GM18867 (cell line): Measurements from ENCODE around the gene NT5C2.
"Not testable (repeated sequence)": the region's sequence is repeated elsewhere in the genome, so short reads cannot be mapped to it uniquely, and the experiment has no call there.

ENCODE experiments used
- ATAC-seq: cut with Tn5 transposase; IDR thresholded peaks from one replicate; pipeline ENCODE4 v1.9.1; 2021; ENCODE audit warnings: mild to moderate bottlenecking, moderate library complexity; ENCODE audit not compliant: unreplicated experiment

The NT5C2 gene

GRCh38 chr10:103203466-103203865 is 10.4 kb upstream of the NT5C2 start:
- no peak for ATAC-seq

GRCh38 chr10:103202319-103202718 is 9.2 kb upstream of the NT5C2 start:
- no peak for ATAC-seq

- ATAC-seq: no peak
Observed at GRCh38 chr10:103199488-103199887, 6.4 kb upstream of the NT5C2 start.

DNA sequence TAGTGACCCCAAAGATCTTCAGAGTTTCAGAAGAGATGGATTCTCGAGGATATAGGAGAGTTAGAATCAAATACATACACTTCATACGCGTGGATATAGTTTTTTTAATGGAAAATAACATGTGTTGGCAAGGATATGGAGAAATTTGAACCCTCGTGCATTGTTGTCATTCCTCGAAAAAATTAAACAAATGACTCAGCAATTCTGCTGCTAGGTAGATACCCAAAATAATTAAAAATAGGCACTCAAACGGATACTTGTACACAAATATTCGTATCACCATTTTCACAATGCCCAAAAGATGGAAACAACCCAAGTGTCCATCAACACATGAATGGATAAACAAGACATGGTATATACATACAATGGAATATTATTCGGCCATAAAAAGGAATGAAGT is 5.6 kb upstream of the NT5C2 start:
- ATAC-seq: no peak

GRCh38 chr10:103197903-103198302 is 4.8 kb upstream of the NT5C2 start:
- no peak for ATAC-seq

GRCh38 chr10:103197174-103197573 is 4.1 kb upstream of the NT5C2 start:
- ATAC-seq: no peak

- no peak for ATAC-seq
Observed at GRCh38 chr10:103196516-103196915, 3.4 kb upstream of the NT5C2 start.

DNA sequence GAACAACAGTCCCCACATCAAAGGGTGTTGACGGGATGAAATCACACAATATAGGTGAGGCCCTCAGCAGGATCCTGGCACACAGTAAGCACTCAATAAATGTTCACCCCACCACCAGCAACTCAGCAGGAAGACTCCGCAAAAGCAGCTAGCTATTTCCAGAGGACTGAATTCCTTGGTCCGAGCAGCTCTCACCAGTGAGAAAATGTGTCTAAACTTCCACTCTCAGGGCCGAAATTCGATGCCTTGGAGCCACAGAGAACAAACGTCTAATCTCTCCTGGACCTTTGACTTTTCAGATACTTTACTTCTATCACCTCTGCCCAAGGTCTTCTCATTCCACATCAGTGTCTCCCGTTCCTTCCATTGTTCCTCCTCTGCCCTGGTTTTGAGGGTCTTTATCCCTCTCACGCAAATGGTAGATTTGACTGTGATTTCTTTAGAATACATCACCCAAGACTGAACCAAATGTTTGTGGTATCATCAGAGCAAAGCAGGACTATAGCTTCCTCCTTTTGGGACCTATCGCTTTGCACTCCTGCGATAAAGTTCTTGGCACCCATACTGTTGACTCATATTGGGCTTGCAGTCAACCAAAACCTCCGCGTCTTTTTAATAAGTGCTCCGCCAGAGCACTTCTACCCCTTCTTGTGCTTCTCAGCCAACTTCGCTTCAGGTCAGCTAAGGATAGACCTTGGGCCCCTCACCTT is 903 bp upstream of the NT5C2 start:
- no peak for ATAC-seq

- ATAC-seq: peak; percentile 57
Observed at GRCh38 chr10:103192451-103193106, 493 bp downstream of the NT5C2 start.

DNA sequence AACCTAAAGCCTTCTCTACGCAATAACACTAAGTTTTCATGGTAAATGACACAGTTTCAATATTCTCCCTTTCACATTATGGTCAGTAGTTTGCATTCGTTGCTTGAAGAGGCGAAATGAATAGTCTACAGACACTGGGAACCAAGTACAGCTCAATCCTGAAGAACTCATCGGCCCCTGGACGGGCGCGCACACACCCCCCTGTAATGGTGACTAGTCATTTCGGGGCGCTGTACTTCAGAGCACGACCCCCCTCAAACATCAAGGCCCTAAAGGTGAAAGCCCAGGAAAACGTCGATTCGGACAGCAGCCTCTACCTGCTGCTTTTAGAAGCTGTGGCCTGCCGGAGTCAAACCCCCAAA is 1.0 kb downstream of the NT5C2 start:
- peak; percentile 11 for ATAC-seq

- ATAC-seq: not testable (repeated sequence)
Observed at GRCh38 chr10:103191198-103191597, 1.9 kb downstream of the NT5C2 start.

DNA sequence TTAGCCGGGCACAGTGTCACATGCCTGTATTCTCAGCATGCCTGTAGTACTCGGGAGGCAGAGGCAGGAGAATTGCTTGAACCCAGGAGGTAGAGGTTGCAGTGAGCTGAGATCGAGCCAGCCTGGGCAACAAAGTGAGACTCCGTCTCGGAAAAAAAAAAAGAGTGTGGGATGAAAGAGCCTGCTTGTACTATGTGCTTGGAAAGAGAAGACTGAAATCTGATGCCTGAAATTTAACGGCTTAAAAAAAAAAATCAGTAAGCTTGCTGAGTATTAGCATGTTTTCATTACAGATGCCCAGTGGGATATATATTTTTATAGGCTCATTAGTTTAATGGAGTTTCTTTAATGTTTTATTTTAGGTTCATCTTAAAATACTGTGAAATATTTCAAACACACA is 4.2 kb downstream of the NT5C2 start:
- no peak for ATAC-seq

DNA sequence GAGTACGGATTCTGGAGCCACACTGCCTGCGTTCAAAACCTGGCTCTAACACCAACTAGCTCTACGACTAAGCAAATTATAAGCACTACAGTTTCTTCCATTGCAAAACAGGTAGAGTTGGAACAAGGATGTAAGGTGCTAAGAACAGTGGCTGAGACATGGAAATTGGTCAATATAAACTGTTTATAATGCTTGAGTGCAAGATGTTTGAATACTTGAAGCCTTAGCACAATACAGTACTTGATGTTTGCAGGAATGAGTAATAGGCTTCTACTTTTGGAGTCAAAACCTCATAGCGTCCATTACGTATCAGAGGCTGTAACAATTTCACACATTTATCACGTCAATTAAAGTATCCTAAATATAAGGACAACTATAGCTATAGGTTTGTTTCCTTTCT is 6.9 kb downstream of the NT5C2 start:
- ATAC-seq: no peak

DNA sequence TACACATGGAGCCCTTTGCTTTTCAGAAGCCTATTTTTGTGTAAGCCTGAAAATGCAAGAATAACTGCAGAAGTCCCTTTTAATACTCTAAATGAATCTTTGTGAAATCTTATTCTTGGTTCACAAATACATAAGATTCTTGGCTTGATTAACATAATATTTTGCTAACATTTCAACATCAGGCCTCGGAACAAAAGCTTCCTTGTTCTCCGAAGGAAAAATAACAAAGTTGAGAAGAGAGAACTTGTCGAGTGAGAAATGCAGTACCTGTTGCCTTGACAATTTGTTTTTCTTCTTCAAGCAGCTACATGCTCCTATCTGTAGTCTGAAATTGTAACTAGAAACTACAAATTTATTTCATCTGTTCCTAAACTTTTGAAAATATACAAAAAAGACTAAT is 8.5 kb downstream of the NT5C2 start:
- ATAC-seq: no peak

DNA sequence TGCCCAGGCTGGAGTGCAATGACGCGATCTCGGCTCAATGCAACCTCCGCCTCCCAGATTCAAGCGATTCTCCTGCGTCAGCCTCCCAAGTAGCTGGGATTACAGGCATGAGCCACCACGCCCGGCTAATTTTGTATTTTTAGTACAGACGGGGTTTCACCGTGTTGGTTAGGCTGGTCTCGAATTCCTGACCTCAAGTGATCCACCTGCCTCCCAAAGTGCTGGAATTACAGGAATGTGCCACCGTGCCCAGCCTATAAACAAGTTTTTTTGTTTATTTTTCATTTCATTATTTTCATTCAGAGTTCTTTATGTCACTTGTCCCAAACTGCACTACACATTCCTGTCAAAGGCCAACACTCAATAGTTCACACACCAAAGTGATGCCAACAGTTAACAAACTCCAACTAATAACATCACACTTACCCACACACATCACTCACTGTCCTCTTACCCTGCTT is 9.1 kb downstream of the NT5C2 start:
- not testable (repeated sequence) for ATAC-seq

DNA sequence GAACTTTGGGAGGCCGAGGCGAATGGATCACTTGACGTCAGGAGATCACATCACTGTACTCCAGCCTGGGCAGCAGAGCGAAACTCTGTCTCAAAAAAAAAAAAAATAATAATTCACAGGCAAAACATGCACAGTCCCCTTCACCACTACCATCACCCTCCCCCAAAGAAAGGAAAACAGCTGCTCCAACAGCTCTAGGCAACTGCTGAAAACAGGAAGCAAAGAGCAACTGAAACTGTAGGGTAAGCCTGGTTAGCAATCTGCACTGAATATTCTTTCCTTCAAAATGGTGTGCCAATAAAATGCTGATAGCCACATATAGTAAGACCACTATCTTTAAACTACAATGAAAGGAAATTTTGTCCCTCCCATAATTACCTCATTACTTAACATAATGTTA is 11.8 kb downstream of the NT5C2 start:
- no peak for ATAC-seq

GRCh38 chr10:103180491-103180890 is 12.6 kb downstream of the NT5C2 start:
- ATAC-seq: no peak

DNA sequence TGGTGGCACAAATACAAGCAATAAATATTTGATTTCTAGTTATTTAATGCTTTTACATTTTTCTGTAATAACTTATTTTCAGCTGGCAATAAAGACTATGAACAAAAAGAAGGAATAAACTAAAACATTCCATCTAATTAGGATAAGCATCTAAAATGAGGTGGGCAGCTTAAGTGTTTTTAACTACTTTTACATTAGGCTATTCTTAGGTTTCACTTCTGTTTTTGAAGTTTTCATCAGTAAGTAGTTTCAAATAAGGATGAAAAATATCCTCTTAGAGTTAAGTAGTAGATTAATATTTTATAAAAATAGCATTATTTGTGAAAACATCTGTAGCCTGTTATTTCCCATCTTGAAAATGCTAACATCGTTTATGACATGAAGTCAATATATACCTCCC is 15.9 kb downstream of the NT5C2 start:
- no peak for ATAC-seq

GRCh38 chr10:103175580-103176285 is 17.3 kb downstream of the NT5C2 start:
- no peak for ATAC-seq

GRCh38 chr10:103174324-103174723 is 18.7 kb downstream of the NT5C2 start:
- ATAC-seq: not testable (repeated sequence)

GRCh38 chr10:103171278-103171677 is 21.8 kb downstream of the NT5C2 start:
- ATAC-seq: no peak

GRCh38 chr10:103168438-103168837 is 24.6 kb downstream of the NT5C2 start:
- ATAC-seq: no peak
